Measurements from ENCODE around the gene ZZZ3. TPM values are rescaled to one million over a fixed set of nuclear protein-coding genes. Genes with fewer than 3 reads are reported as not detected.
A peak's percentile ranks its signal among the peaks of the same experiment; 100 is the strongest.

Gene ZZZ3
- total and polyA plus RNA-seq, 2 of the 13 experiments (the other 11 are each of a cell fraction or from before 2014, with no cell fraction given), result 18.1 to 50.2 TPM

- TF ChIP-seq, protein P1, sequence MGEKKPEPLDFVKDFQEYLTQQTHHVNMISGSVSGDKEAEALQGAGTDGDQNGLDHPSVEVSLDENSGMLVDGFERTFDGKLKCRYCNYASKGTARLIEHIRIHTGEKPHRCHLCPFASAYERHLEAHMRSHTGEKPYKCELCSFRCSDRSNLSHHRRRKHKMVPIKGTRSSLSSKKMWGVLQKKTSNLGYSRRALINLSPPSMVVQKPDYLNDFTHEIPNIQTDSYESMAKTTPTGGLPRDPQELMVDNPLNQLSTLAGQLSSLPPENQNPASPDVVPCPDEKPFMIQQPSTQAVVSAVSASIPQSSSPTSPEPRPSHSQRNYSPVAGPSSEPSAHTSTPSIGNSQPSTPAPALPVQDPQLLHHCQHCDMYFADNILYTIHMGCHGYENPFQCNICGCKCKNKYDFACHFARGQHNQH (CRISPR knock-in tag; IDR thresholded peaks at IDR 0.05), result 0 out of 2 replicates have a peak, but pooled peaks have one; percentile 15
- no peak for TF ChIP-seq ZNF564 (CRISPR knock-in tag; IDR thresholded peaks at IDR 0.05)
- TF ChIP-seq ZSCAN9 (CRISPR knock-in tag; IDR thresholded peaks at IDR 0.05; ENCODE audit: borderline replicate concordance), result no peak
- TF ChIP-seq ZNF546 (CRISPR knock-in tag; conservative IDR thresholded peaks at IDR 0.05), result no peak
- TF ChIP-seq ZFY (CRISPR knock-in tag; IDR thresholded peaks at IDR 0.05), result peak; percentile 56; the same call in 1 of the 2 replicates
- TF ChIP-seq CEBPB (IDR thresholded peaks at IDR 0.05; ENCODE audit: borderline replicate concordance, low read depth, low read length), result no peak
- TF ChIP-seq TOPORS (CRISPR knock-in tag; IDR thresholded peaks at IDR 0.05), result peak; percentile 57; the same call in 1 of the 2 replicates
- no peak for TF ChIP-seq NFE2 (CRISPR knock-in tag; IDR thresholded peaks at IDR 0.05)
- TF ChIP-seq BHLHE40 (IDR thresholded peaks at IDR 0.05; ENCODE audit: low read length), result no peak; the same call in 1 of the 2 replicates
- no peak for TF ChIP-seq AHR (CRISPR knock-in tag; IDR thresholded peaks at IDR 0.05)
- TF ChIP-seq NFKB2 (CRISPR knock-in tag; IDR thresholded peaks at IDR 0.05; ENCODE audit: borderline replicate concordance), result peak; percentile 25; the same call in 1 of the 2 replicates
- TF ChIP-seq ZNF432 (CRISPR knock-in tag; IDR thresholded peaks at IDR 0.05; ENCODE audit: borderline replicate concordance), result no peak
- no peak; the same call in 1 of the 2 replicates for TF ChIP-seq ZNF547 (CRISPR knock-in tag; IDR thresholded peaks at IDR 0.05)
- TF ChIP-seq SRSF1 (optimal IDR thresholded peaks at IDR 0.05; ENCODE audit: low read depth, low read length), result no peak
- TF ChIP-seq CC2D1A (CRISPR knock-in tag; IDR thresholded peaks at IDR 0.05), result no peak
- peak; percentile 31; the same call in 1 of the 2 replicates for TF ChIP-seq BRD4 (CRISPR knock-in tag; IDR thresholded peaks at IDR 0.05)
- TF ChIP-seq ZNF710 (CRISPR knock-in tag; IDR thresholded peaks at IDR 0.05; ENCODE audit: borderline replicate concordance), result peak; percentile 9; the same call in 1 of the 2 replicates
- TF ChIP-seq CREM (IDR thresholded peaks at IDR 0.05), result no peak
- TF ChIP-seq CREM (CRISPR knock-in tag; IDR thresholded peaks at IDR 0.05), result no peak
- TF ChIP-seq ZNF10 (CRISPR knock-in tag; IDR thresholded peaks at IDR 0.05; ENCODE audit: borderline replicate concordance, low read depth), result no peak
- 0 out of 2 replicates have a peak, but pooled peaks have one; percentile 24 for TF ChIP-seq PRDM15 (CRISPR knock-in tag; IDR thresholded peaks at IDR 0.05)
Observed at GRCh38 chr1:77683160-77684148, 996 bp upstream of the ZZZ3 start (continued).

Data from HepG2 (cell line).